ENCODE results near the gene ADGRD1.
"Not testable (repeated sequence)": the region's sequence is repeated elsewhere in the genome, so short reads cannot be mapped to it uniquely, and the experiment has no call there.

Gene ADGRD1

DNA sequence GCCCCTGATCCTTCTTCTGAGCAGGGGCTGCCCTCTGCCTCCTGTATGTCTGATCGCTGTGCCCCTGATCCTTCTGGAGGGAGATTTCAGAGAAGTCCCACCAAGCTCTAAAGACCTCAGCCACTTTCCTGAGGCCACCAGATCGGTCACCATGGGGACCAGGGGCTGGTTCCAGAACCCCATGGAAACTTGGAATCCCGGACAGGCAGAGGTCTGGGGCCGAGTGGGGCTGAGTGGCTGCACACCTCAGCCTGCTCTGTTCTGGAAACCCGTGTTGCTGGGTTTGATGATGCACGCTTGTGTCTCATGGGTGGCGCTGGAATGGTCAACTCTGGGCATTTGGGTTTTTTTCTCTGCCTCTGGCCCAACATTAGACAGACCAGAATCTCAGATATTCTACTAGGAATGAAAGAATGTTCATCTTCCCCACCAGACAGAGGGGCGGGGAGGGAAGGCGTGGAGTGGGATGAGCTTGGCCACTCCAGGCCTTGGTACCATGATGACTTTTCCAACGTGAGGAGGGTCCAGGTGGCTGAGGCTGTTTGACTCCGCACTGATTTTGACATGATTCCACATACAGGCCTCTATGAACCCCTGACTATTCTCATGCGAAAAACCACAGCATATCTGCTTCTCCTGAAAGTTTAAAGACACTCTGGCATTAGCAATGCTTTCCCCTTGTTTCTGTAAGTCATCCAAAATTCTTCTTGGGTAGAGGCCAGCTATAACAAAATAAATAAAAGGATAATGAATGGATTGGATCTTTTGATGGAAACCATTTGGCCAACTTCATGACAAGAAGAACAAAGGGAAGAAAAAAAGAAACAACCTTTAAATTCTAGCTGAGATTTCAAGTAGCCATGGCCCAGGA is 114.5 kb downstream of the ADGRD1 start:
- in situ Hi-C loops (cut with HindIII; ENCODE audit: low sequenced_read_pairs): no loop called here

GRCh38 chr12:131068926-131069720 is 115.4 kb downstream of the ADGRD1 start:
- in situ Hi-C loops (cut with HindIII; ENCODE audit: low sequenced_read_pairs): not testable (repeated sequence)

- in situ Hi-C loops (cut with HindIII; ENCODE audit: low sequenced_read_pairs): not testable (repeated sequence)
Observed at GRCh38 chr12:131070136-131070535, 116.4 kb downstream of the ADGRD1 start.

- in situ Hi-C loops (cut with HindIII; ENCODE audit: low sequenced_read_pairs): not testable (repeated sequence)
Observed at GRCh38 chr12:131070668-131071067, 117.0 kb downstream of the ADGRD1 start.

GRCh38 chr12:131071234-131071820 is 117.6 kb downstream of the ADGRD1 start:
- in situ Hi-C loops (cut with HindIII; ENCODE audit: low sequenced_read_pairs): not testable (repeated sequence)

GRCh38 chr12:131071950-131072349 is 118.2 kb downstream of the ADGRD1 start:
- in situ Hi-C loops (cut with HindIII; ENCODE audit: low sequenced_read_pairs): not testable (repeated sequence)

DNA sequence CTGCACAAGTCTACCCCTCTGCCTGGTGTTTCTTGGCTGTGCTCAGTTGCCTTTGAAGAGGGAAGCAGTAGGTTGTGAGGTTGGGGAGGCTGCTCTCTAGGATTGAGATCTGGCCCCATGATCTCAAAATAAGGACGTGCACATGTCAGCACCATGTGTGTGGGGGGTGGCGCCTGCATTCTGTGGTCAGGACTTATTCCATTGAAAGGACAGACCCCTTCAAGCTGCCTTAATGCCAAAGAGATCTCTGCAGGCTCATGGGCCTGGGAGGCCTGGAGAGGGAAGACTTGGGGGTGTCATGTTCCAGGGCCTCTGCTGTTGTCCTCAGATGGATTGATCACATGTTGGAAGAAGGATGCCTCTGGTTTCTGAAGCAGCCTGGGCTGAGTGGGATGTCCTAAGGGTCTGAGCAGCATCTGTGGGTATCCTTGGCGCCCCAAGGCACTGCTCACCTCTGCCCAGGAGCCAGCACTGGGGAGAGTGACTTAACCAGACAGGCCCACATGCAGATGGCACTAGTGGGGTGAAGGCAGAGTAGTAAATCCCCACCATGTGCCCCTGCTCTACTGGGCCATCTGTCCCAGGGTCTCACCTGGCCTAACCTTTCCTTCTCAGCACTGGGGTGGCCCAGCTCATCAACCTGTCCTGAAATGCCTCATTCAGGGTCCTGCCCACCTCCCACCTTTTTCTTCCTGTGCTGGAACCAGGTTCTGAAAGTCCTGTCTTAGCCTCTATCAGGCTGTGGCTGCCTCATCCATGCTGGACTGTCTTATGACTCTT is 118.9 kb downstream of the ADGRD1 start:
- in situ Hi-C loops (cut with HindIII; ENCODE audit: low sequenced_read_pairs): no loop called here

- in situ Hi-C loops (cut with HindIII; ENCODE audit: low sequenced_read_pairs): no loop called here
Observed at GRCh38 chr12:131074221-131075083, 120.7 kb downstream of the ADGRD1 start.

DNA sequence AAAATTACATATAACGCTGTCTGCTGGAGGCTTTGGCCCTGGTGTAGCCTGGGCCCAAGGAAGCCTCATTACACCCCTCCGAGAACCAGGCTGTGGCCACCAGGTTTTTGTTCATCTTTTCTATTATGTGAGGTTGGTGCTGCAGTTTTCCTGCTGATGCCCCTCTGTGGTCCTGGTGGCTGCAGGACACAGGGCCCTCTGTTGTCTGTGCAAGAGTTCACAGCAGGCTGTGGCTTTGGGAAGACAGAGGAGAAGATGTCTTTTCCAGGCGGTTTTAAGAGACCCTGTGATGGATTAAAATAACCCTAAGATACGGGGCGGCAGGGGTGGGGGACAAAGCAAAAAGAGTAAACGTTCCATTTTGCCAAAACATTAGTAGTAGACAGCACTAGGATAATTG is 121.5 kb downstream of the ADGRD1 start:
- in situ Hi-C loops (cut with HindIII; ENCODE audit: low sequenced_read_pairs): no loop called here

GRCh38 chr12:131075611-131076010 is 121.9 kb downstream of the ADGRD1 start:
- in situ Hi-C loops (cut with HindIII; ENCODE audit: low sequenced_read_pairs): no loop called here

DNA sequence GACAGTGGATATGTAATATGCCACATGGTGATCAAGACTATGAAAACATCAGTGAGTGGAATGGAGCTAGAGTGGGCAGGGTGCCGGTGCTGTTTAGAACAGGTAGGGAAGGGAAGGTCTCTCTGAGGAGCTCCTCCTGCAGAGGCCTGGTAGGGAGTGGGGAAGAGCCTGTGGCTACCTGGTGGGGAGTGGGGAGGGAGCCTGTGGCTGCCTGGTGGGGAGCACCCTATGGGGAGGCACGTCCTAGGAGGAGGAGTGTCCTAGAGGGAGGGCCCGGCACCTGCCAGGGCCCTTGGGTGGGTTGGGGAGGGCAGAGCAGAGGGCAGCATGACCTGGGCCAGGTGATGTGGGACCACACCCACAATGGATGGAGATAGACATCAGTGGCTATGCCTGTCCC is 122.6 kb downstream of the ADGRD1 start:
- in situ Hi-C loops (cut with HindIII; ENCODE audit: low sequenced_read_pairs): no loop called here

DNA sequence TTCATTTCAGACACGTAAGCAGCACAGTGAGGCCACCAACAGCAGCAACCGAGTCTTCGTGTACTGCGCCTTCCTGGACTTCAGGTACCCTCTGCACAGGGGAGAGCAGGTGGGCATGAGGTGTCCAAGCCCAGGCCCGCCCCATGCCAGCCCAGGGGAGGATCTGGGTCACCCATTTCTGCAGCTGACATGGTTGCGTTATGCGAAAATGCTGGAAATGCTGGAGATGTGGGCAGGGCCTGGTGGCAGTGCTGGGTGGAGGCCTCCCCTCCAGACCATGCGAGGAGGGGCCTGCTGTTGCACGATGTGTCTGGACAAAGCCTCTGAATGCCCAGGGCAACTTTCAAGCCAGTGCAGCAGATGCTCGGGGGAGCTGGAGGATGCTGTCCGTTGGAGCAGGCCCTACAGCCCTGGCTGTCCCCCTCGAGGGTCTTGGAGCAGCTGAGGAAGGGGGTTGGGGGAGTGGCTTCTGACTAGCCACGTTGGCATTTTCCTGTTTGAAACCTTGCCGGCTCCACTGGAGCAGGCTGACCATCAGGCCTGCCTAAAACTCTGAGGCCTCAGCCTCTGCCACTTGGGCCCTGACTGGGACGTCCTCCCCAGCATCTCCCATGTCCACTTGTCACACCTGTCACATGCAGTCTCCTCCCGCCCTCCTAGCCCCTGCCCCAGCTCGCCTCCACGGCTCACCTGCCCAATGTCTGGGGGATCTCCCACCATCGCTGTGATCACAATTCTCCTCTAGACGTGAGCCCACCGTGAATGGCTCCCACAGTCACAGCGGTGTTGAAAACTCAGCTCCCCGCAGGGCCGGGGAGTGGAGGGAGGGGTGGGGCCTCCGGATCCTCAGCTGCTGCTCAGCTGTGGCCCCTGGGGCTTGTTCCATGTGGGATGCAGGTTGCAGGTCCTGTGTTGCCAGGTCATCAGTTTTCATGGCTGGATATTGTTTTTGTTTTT is 123.4 kb downstream of the ADGRD1 start:
- in situ Hi-C loops (cut with HindIII; ENCODE audit: low sequenced_read_pairs): no loop called here

GRCh38 chr12:131077931-131078391 is 124.3 kb downstream of the ADGRD1 start:
- in situ Hi-C loops (cut with HindIII; ENCODE audit: low sequenced_read_pairs): no loop called here

DNA sequence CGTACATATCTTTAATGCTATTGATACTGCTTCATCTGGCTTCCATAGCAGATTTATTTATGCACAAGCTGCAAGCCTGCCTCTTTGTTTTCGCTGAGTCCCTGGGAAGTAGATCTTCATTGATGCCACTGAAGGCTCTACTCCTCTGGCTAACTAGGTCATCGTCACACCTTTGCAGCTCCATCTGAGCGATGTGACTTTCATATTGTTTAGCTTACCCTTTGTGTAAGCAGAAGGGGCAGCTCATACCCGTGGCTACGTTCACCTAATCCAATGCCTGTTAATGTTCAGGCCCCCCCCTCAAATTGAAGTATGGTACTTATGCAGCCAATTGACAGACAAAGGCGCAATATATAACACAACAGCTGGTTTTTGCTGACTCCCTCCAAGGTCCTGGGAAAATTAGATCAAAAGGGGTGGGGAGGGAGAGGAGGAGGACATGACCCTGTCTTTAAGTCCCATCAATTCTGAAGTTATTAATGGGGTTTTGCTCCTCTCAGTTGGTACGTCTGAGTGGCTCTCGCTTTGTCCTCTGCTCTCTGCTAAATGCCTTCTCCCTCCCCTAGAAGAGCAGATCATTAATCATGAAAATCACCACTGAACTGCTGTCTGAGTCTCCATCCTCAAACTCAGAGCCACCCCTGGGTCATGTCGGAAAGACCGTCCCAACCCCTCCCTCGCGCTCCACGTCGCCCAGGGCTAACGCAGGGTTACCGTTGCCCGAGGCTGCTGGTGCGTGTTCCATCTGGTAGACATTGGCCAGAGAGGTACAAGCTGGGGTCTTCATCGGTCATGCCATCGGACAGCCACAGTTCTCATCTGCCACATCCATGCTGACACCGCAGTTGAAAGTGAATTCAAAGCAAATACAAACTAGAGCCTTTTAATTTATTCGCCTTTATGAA is 128.8 kb downstream of the ADGRD1 start:
- in situ Hi-C loops (cut with HindIII; ENCODE audit: low sequenced_read_pairs): no loop called here

DNA sequence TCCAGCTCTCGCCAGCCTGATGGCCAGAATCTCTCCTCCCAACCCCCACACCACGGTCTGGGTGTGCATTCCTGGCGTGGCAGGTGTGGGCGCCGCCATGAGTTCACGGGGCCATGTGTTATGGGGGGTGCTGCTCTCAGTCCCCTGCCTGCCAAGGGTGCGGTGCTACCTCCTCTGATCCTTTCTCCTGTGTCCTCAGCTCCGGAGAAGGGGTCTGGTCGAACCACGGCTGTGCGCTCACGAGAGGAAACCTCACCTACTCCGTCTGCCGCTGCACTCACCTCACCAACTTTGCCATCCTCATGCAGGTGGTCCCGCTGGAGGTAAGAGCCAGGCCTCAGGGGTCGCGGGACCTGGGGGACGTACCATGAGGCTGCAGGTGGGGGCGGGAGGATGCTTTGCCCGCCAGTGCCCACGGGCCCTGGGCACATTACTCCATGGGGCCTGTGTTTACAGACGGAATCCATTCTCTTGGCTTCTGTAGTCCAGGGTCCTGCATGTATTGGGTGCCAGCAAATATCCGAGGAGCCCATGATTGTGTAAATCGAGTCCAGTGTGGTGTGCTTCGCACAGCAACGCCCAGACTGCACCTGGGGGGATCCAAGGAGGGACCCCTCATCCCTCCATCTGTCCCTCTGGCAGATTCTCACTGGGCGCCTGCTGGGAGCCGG is 130.8 kb downstream of the ADGRD1 start:
- in situ Hi-C loops (cut with HindIII; ENCODE audit: low sequenced_read_pairs): no loop called here

DNA sequence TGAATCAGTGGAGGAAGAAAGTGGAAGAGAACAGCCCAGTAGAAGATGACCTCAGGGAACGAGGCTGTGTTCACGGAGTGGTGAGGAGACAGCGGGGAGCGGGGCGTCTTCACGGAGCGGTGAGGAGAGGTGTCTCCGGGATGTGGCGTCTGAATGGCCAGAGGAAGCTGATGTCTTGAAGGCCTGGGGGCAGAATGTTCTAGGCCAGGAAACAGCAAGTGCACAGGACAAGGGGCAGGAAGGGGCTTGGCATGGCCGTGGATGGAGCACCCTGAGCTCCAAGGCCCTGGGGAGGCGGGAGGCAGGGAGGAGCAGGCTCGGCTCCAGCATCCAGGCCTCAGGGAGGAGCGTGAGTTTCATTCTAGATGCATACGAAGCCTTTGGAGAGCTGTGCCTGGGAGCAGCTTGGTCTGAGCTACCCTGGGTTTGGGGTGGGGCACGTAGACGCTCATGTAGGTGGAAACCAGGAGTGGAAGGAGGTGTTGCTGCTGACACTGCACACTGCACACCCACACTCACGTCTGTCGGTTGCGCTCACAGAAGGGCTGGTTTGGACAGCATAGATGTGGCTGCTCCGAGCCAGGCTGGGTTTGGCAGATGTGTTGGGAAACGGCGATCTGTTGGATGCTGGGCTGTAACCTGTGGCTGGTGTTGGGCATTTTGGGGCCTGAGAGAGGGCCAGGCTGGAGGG is 131.6 kb downstream of the ADGRD1 start:
- in situ Hi-C loops (cut with HindIII; ENCODE audit: low sequenced_read_pairs): no loop called here
